ENCODE data around the gene MEOX1.
"Not testable (repeated sequence)": the region's sequence is repeated elsewhere in the genome, so short reads cannot be mapped to it uniquely, and the experiment has no call there.

The MEOX1 gene

DNA sequence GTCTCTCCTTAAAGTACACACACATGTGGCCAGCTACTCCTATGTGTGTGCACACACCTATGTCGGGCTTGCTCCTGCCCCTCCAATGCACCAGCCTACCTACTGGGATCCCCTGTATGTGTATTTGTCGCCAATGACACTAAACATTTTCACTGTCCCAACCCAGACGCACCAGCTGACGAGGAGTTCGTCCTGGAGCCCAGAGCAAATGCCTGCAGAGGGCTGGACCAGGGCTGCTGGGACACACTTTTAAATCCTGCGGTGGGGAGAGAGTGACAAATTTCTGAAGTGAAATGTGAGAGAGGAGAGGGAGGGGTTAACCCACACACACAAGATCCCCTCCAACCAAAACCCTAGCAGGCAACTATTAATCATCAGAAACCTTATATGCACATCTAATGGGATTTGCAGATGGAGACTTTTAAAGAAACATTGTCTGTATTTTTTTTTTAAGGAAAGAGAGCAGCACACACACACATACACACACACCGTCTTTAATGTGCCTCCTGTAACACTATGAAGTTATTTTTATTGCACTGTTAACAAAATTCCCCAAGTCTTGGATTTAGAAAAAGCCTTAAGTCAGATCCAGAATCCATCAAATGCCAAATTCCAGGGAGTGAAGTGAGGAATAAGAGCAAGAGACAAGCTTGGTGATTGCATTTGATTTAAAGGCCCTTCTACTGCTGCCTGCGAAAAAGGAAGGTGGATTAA lies at the start of gene MEOX1:
TSS of gene MEOX1 (minus strand) at position 224 of the 714 bp plus-strand sequence. CDS start 388 bp downstream, outside the sequence.
- no peak for DNase-seq

DNA sequence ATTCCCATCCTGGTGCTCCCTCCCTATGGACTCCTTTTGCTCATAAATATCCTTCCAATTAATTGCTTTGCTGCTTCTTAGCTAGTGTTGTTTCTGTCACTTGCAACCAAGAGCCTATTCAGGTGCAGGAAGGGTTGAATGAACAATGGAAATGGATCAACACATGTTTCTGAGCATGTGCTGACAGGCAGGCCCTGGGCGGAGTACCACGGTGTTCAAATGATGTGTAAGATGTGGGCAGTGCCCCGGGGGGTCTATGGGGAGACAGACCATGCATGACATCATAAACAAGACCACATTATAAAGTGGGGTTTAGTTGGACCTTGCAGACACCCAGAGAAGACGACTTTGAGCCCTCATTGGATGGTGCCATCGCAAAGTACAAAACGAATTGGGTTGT lies 48.4 kb upstream of the MEOX1 start:
- DNase-seq: no peak

DNA sequence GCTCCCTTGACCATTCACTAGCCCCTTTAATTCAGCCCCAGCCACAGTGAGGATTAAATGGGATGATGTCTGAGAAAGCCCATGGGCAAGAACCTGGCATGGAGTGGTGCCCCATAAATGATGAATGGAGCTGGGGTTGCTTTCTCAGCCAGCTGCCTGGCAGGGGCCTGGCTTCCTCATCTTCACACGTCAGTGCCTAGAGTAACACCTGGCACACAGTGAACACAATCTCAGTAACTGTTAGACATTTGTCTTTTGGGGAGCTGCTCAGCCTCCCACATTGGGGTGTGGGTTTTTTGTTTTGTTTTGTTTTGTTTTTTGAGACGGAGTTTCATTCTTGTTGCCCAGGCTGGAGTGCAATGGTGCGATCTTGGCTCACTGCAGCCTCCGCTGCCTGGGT lies 47.5 kb upstream of the MEOX1 start:
- DNase-seq: no peak

DNA sequence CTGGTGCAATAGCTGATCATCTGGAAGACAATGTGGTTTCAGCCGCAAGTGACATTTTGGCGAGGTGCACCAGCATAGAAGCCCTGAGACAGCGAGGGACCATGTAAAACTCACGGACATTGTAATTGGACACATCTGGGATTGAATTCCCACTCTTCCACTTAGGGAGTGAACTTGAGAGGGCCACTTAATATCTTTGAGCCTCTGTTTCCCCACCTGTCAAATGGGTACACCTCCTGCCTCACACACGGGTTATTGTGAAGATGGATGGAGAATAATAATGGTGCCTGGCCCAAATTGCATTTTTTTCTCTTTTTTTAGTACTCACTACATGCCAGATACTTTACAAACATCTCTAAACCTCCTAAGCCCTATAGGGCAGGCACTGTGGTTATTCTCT lies 45.5 kb upstream of the MEOX1 start:
- DNase-seq: no peak

DNA sequence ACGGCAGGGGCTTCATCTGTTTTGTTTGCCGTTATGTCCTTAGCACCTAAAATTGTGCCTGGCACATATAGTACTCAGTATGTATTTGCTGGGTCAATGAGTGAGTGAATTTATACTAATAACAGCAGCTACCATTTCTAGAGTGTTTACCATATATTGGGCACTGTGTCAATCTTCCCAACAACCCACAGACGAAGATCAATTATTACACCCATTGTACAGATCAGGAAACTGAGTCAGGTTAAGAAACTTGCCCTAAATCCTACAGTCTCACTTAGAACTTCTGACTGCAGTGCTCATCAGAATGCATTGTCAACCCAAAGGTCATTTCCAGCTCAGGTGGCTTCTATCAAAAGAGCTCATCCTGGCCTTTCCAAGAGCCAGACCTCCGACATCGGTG lies 44.5 kb upstream of the MEOX1 start:
- no peak for DNase-seq

DNA sequence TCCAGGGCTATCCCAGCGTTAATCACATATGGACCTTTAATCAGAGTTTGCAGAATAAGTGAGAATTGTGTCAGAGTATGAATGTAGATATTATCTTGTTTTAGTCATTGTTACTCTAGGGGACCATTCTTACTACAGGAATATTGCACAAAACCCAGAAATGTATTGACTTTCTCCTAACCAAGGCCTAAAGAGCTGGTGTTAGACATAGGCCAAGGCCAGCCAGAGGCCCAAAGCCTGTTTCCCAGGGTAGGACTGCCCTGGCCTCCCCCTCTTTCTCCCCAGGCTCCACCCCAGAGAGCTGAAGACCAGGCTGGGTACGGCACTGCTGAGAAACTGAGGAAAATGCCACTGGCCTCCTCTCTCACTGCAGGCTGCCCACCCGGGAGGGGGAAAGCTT lies 41.9 kb upstream of the MEOX1 start:
- no peak for DNase-seq

DNA sequence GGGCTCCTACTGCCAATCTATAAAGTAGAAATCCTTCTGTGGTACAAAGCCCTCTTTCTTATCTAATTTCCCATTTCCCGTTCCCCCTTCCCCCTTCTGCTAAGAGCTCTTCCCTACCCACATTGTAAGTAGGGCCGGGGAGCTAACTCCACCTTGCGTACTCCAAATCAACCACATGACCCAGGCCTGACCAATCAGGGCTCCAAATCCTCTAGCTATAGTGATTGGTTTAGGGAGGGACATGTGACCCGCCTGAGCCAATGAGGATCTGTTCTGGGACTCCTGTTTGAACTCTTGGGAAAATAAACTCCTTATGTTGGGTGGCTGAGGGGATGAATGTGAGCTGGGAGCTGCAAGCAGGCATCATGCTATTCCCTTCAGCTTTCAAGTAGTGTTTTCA lies 40.9 kb upstream of the MEOX1 start:
- DNase-seq: no peak

DNA sequence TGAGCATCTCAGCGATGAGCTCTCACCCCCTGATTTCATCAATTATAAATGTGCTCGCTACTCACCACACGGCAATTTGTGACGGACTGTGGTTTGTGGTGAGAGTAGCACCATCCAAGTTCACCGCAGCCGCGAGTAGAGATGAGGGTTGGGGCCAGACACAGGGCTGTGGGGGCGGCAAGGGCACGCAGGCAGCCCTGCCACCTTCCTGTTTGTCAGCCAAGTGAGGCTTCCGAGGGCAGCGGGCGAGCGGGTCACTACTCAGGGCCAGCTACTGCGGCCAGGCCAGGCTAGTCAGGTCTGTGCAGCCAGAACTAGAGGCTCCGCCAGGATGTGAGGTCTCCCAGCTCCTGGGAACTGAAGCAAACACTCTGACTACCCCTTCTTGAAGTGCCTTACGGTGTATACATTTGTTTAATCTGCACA lies 39.6 kb upstream of the MEOX1 start:
- peak; percentile 49 for DNase-seq

DNA sequence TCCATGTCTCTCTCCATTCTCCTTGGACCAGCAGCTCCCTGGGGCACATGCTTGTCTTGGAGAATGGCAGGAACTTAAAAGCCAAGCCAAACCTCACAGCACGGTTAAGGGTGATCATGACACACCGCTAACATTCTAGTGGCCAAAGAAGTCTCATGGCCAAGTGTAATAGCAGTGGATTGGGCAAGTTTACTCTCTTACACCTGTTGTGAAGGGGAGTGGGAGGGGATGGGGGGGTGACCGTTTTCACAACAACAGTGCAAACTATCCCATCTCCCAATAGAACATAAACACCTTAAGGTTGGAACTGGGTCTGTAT lies 37.7 kb upstream of the MEOX1 start:
- DNase-seq: no peak

DNA sequence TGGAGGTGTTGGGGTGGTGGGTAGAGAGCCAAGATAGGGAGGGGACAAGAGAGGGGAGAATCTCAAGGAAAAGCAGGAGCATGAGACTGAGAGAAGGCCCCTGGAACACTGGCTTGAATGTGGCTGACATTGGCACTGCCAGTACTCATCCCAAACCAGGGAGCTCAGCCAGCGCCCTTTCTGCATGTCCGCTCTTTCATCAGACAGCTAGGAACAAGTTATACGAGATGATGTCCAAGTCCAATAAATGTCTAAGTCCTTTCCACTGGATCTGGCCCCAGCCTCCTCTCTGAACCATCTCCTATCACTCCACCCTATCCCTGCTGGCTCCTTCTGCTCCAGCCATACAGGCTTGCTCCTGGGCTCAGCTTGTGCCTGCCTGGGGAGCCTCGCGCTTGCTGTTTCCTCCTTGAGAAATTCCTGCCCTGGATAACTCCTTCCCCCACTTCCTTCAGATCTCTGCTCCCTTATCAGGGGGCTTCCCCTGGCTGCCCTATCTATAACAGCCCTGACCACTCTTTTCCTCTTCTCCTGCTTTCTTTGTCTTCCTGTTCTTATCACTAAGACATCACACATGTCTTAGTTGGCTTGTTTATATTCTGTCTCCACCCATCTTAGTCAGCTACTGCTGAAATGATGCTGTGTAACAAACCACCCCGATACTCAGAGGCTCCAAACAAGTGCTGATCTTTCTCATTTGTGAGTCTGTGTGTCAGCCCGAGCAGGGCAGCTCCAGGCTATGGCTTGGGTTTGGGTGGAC lies 37.1 kb upstream of the MEOX1 start:
- no peak for DNase-seq

DNA sequence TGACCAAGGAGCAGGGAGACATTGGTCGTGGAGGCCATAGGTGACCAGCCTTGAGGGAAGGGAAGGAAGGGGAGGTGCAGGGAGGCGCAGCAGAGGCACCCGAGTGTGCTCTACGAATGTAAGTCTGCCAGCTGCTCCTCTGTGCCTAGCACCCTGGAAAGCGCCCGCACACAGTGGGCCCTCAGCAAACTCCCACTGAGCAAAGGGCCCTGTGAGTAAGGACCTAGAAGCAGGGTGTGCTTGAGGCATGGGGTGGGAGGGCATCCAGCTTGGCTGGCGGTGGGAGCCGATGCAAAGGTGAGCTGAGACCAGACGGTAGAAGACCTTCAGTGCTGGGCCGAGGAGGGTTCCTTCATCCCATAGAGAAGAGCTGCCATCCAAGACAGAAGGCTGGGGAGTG lies 36.2 kb upstream of the MEOX1 start:
- DNase-seq: no peak

DNA sequence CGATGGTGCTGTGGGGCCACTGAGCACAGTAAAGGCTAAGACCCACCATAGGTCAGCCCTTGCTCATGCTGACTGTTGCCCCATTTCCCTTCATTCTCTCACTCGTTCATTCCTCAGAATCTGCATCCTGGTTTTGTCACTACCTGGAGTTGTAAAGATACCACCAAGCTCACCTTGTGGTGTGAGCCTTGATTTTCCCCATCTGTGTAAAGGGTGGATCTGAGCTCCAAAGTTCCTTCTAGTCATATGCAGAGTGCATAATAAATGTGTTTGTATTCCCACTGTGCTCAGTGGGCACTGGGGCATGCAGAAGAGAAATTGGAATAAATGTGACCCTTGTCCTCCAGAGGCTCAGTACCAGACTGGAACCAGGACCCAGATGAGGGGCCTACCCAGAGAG lies 35.2 kb upstream of the MEOX1 start:
- DNase-seq: no peak

DNA sequence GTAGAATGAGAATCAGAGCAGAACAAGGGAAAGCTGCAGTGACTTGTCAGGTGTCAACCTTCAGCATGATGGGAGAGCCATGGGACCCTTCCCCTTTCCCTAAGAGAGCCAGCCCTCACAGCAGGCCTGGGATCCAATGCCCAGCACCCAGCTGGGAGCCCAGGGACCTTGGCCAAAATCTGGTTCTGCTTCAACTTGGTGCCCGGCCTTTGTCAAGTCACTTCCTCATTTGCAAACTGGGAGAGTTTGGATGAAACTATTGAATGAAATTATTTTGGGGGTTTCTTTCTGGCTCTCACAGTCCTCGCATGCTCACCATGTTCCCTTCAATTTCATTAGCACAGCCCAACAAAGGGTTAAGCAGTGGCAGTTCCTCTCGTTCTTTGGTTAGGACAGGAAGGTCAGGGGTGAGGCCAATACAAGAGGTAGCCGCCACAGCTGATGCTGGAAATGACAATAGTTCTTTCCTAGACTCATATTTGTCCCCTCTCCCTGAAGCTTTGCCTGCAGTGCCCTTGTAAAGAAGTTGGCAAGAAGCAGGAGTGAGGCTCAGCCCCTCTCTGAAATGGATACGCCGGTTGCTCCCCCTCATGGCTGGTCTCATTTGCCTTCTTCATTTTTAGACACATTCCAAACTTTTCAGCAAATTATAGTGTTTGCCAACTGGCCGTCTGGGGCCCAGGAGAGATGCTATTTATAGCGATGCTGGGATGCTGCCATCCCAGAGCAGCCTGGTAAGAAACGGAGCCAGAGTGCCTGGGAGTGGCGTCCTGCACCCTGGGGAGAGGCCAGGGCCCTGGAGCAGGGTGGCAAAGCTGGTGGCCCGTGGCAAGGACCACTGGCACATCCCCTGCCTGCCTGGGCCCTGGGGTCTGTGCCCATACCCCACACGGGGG lies 34.5 kb upstream of the MEOX1 start:
- no peak for DNase-seq

DNA sequence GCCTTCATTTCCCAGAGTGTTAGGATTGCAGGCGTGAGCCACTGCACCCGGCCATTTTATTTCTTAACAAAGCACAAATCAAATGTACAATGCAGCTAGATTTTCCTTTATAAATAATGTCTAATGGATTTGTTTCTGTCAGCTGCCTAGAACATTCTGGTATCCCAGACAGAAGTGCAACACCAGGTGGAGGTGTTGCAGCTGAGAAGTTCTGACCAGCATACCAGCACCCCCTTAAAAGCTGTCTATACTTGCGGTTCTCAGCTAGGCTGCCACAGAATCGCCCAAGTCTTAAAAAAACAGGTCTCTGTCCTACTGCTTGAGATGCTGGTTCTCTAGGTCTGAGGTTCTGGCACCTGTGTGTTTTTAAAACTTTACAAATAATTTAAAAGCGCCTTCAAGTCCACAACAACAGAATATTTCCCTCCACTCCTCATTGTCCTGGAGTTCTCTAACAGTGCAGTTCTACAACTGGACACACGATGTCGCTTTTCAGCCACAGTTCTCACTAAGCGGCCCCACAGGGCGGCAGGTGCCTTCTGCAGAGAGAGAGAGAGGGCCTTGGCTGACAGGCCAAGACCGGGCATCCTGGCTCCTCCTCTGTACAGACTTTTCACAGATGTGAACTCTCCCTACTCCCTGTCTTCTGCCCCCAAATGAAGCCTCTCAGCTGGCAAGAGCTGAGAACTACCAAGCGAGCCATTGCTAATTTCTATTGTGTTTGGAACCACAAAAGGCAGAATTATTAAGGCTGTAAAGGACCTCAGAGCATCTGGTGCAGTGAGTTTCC lies 32.6 kb upstream of the MEOX1 start:
- peak; percentile 82 for DNase-seq

DNA sequence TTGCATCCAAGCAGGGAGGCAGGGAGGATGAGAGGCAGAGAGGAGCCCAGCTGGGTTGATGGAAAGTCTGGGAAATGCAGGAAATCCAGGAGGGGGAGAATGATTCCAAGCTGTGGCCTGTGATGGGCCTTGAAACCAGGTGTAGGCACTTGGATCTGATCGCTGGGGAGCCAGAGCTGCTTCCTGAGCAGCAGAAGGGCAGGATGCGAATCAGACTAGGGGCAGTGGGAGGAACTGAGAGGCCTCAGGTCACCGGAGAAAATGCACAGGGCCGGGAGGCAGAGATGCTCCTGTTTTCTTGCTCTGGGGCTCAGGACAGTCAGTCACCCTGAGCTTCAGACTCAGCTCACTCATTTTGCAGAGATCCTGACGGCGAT lies 29.6 kb upstream of the MEOX1 start:
- DNase-seq: no peak

DNA sequence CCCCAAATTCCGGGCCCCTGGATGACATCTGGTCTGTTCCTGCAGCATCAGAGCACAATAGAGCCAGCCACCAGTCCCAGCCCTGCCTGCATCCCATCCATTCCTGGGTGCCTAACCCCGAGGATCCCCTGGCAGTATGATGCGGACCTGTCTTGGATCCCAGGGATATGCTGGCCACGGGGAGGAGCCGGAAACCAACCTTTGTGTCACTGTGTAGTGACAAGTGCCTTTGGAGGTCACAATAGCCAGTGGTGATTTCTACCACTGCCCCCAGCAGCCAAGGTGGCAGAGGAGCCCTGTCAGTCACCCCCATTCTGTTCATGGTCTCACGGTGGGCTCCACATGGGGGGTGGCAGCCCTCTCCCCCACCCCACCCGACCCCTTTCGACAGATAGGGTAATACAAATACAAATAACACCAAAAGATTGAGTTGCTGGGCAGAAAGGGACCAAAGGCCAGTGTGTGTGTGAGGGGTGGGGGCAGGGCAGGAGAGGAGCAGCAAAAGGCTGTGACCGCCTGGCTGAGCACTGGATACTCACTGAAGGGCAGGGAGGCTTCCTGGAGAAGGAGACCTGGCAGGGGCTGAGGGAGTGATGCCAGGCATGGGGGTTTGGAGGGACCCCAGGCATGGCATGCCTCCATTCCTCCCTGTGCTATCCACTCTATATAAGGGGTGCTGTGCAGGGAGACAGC lies 29.0 kb upstream of the MEOX1 start:
- DNase-seq: no peak

DNA sequence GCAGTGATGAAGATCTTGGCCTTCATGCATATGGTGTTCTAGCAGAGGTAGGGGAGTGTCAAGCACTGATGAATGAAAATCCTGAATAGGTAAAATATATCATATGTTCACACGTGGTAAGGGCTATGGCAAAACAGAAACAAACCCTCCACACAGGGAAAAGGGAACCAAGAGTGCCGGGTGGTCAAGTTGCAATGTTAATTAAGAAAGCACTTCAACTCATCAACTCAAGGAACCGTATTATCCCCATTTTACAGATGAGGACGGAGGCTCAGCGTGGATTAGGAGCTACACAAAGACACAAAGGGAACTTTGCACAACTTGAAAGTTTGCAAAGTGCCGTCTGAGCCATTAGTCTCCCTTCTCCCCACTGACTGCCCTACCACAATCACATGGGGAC lies 28.1 kb upstream of the MEOX1 start:
- no peak for DNase-seq

DNA sequence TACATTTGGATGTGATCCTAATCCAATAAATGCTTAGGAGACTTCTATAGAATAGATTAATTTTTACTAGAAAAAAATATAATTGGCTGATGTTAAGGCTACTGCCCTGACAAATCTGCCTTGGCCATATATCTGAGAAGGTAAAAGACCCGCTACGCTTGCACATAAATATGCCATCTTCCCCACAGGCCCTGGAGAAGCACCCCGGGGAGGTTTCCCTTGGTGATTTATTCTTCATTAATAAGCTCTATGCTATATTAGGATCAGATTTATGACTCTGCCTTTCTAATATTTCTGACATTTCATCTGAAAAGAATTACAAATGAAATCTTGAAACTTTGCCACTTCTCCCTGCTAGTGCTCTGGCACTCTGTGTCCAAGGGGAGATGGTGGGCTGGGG lies 27.4 kb upstream of the MEOX1 start:
- DNase-seq: no peak

DNA sequence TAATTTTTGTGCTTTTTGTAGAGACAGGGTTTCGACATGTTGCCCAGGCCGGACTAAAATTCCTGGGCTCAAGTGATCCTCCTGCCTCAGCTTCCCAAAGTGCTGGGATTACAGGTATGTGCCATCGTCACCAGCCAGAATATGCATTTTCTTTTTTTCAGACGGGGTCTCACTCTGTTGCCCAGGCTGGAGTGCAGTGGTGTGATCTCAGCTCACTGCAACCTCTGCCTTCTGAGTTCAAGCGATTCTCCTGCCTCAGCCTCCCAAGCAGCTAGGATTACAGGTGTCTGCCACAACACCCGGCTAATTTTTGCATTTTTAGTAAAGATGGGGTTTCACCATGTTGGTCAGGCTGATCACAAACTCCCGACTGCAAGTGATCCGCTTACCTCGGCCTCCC lies 25.2 kb upstream of the MEOX1 start:
- not testable (repeated sequence) for DNase-seq

DNA sequence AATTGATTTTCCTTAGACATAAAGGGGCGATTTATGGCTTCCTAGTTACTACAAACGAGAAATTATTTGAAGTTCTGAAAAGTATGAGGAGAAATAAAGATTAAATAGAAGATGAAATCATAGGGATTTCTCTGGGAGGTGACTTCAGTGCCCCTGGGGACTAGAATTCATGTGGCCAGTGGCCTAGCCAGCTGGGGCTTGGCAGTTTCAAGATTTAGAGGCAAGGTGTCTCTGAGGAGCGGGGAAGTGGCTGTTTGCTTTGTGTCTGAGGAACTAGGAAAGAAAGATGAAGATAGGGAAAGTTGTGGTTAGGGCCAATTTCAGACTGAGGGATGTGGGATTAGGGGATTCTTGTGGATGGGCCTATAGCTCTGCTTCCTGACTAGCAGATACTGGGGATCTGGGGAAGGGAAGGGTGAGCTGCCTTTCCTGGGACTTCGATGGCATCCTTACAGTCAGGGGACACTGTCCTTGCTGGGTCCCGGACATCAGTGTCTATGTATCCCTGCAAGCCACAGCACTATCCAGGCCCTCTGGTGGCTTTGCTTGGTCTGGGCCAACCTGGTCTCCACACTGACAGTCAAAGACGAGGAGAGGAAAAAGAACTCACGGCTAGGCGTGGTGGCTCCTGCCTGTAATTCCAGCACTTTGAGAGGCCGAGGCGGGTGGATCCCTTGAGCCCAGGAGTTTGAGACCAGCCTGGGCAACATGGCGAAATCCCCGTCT lies 22.4 kb upstream of the MEOX1 start:
- DNase-seq: no peak

DNA sequence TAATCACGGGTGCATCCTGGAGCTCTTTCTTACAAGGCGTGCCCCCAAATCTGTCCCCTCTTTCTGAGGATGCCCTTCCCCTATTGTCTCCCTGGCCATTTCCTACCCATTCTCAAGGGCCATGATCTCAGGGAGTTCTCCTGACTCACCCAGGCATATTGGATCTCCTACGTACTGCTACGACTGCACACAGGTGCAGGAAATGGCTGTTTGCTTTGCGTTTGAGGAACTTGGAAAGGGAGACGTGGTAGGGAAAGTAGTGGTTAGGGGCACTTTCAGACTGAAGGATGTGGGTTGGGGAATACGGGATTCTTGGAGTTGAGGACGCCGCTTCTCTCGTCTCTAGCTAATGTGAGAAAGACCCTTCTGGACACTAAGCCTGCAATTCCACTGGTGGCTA lies 18.7 kb upstream of the MEOX1 start:
- DNase-seq: no peak

DNA sequence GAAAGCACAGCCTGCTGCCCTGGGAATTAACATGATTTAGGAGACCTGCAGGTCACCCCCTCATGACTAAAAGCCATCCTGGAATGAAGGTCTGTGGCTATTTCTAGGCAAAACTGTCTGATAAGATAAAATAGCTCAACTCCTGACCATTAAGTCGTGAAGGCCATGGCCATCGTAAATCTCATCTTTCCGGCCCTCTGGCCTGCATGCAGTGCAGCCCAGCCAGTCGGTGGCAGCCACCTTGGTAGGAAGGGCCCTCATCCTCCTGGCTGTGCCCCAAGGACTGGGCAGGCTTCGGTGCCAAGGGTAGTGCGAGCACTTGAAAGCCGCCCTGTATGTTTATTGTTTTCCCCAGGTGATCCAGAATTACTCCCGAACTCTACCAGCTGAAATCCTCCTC lies 18.2 kb upstream of the MEOX1 start:
- no peak for DNase-seq
